Measurements from ENCODE around the gene CDKN2D. TPM values are rescaled to one million over a fixed set of nuclear protein-coding genes. Genes with fewer than 3 reads are reported as not detected.
A peak's percentile ranks its signal among the peaks of the same experiment; 100 is the strongest.
"Not testable (repeated sequence)": the region's sequence is repeated elsewhere in the genome, so short reads cannot be mapped to it uniquely, and the experiment has no call there.

The CDKN2D gene
- total RNA-seq, 2 experiments from 2014 or later, result 62.1 to 67.1 TPM

- DNase-seq (no peak), ATAC-seq (no peak)
- Mint-ChIP-seq H3K27me3 (no peaks in the 10 kb centered on the region), H3K9me3 (no peaks in the 10 kb centered on the region), H3K36me3 (ENCODE audit: low read depth) (no peaks in the 10 kb centered on the region), H3K4me3 (no peak overlapping the region), H3K27ac (no peak overlapping the region), H3K4me1 (ENCODE audit: low read depth) (peaks cover 6% of the 10 kb centered on the region)
- ChIA-PET POLR2A (interaction anchor here (0.9 kb wide), 1 partner anchor 8 kb away, joined by 3 read pairs; no protein-coding TSS in a partner anchor), CTCF (interaction anchor here (0.6 to 2.5 kb wide), 3 partner anchors 10 to 70 kb away, joined by 3 to 15 read pairs (median 5); no protein-coding TSS in a partner anchor)
- no peak for TF ChIP-seq CTCF (IDR thresholded peaks at IDR 0.05)
- intact Hi-C loops (cut with micrococcal nuclease), result no loop called here
Observed at GRCh38 chr19:10575011-10575716, 6.4 kb upstream of the CDKN2D start.

- Mint-ChIP-seq H3K9me3 (no peaks in the 10 kb centered on the region), H3K36me3 (ENCODE audit: low read depth) (no peaks in the 10 kb centered on the region), H3K27me3 (no peaks in the 10 kb centered on the region), H3K4me1 (ENCODE audit: low read depth) (peaks cover 7% of the 10 kb centered on the region), H3K27ac (no peak overlapping the region), H3K4me3 (no peak overlapping the region)
- intact Hi-C loops (cut with micrococcal nuclease), result no loop called here
- no peak for TF ChIP-seq CTCF (IDR thresholded peaks at IDR 0.05)
- DNase-seq (no peak), ATAC-seq (no peak)
- ChIA-PET CTCF (interaction anchor here (0.6 to 9.2 kb wide), 4 partner anchors 20 to 126 kb away, joined by 3 to 71 read pairs (median 14); partner anchors contain the start of gene QTRT1), POLR2A (no interaction called here)
Observed at GRCh38 chr19:10574462-10574861, 5.7 kb upstream of the CDKN2D start.

GRCh38 chr19:10573793-10574192 is 5.0 kb upstream of the CDKN2D start:
- DNase-seq; POLR2A ChIA-PET; H3K27me3 Mint-ChIP-seq; intact Hi-C loops (cut with micrococcal nuclease); H3K9me3 Mint-ChIP-seq; H3K36me3 Mint-ChIP-seq (ENCODE audit: low read depth); H3K4me3 Mint-ChIP-seq; H3K27ac Mint-ChIP-seq; ATAC-seq: not testable (repeated sequence)
- H3K4me1 Mint-ChIP-seq (ENCODE audit: low read depth), result peaks cover 11% of the 10 kb centered on the region
- CTCF ChIA-PET, result interaction anchor here (1.3 to 9.2 kb wide), 5 partner anchors 32 to 127 kb away, joined by 3 to 71 read pairs (median 24); partner anchors contain the start of gene QTRT1

- ATAC-seq (peak; percentile 19), DNase-seq (peak; percentile 81)
- Mint-ChIP-seq H3K9me3 (no peaks in the 10 kb centered on the region), H3K4me1 (ENCODE audit: low read depth) (peaks cover 31% of the 10 kb centered on the region), H3K27ac (peak overlapping the region; percentile 92), H3K36me3 (ENCODE audit: low read depth) (peaks cover 26% of the 10 kb centered on the region), H3K4me3 (peak overlapping the region; percentile 86), H3K27me3 (no peaks in the 10 kb centered on the region)
- ChIA-PET POLR2A (interaction anchor here (0.9 to 10.6 kb wide), 15 partner anchors 9 to 134 kb away, joined by 3 to 104 read pairs (median 6); partner anchors contain the start of genes KEAP1 and QTRT1), CTCF (interaction anchor here (1.0 to 9.2 kb wide), 8 partner anchors 12 to 134 kb away, joined by 3 to 71 read pairs (median 16); partner anchors contain the start of gene QTRT1)
- TF ChIP-seq CTCF (IDR thresholded peaks at IDR 0.05), result no peak
- intact Hi-C loops (cut with micrococcal nuclease), result loop anchor here (5.0 kb wide), 1 partner anchor 61 kb away; no protein-coding TSS in a partner anchor
Observed at GRCh38 chr19:10568062-10568825, 535 bp downstream of the CDKN2D start.

- Mint-ChIP-seq H3K4me3 (peak overlapping the region; percentile 86), H3K9me3 (no peaks in the 10 kb centered on the region), H3K4me1 (ENCODE audit: low read depth) (peaks cover 32% of the 10 kb centered on the region), H3K36me3 (ENCODE audit: low read depth) (peaks cover 28% of the 10 kb centered on the region), H3K27me3 (no peaks in the 10 kb centered on the region), H3K27ac (peak overlapping the region; percentile 92)
- no peak for ATAC-seq
- CTCF ChIA-PET, result interaction anchor here (0.8 to 9.2 kb wide), 8 partner anchors 11 to 149 kb away, joined by 3 to 71 read pairs (median 6); partner anchors contain the start of gene QTRT1
- DNase-seq, result peak; percentile 45
- POLR2A ChIA-PET, result interaction anchor here (0.8 to 10.6 kb wide), 16 partner anchors 9 to 134 kb away, joined by 3 to 104 read pairs (median 5); partner anchors contain the start of genes KEAP1, QTRT1 and S1PR5
- intact Hi-C loops (cut with micrococcal nuclease), result loop anchor here (5.0 kb wide), 1 partner anchor 60 kb away; no protein-coding TSS in a partner anchor
- TF ChIP-seq CTCF (IDR thresholded peaks at IDR 0.05), result no peak
Observed at GRCh38 chr19:10567656-10568055, 1.1 kb downstream of the CDKN2D start.
